NCI-H526 treated with DMSO at 0.1 percent for 48 hours (cell line): ENCODE measurements around the gene LIMS1.
"Not testable (repeated sequence)": the region's sequence is repeated elsewhere in the genome, so short reads cannot be mapped to it uniquely, and the experiment has no call there.

Source experiments
- DNase-seq: peaks from one replicate; lab custom pipeline; 2025; lab: John Stamatoyannopoulos, UW

LIMS1 gene, protein sequence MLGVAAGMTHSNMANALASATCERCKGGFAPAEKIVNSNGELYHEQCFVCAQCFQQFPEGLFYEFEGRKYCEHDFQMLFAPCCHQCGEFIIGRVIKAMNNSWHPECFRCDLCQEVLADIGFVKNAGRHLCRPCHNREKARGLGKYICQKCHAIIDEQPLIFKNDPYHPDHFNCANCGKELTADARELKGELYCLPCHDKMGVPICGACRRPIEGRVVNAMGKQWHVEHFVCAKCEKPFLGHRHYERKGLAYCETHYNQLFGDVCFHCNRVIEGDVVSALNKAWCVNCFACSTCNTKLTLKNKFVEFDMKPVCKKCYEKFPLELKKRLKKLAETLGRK

DNA sequence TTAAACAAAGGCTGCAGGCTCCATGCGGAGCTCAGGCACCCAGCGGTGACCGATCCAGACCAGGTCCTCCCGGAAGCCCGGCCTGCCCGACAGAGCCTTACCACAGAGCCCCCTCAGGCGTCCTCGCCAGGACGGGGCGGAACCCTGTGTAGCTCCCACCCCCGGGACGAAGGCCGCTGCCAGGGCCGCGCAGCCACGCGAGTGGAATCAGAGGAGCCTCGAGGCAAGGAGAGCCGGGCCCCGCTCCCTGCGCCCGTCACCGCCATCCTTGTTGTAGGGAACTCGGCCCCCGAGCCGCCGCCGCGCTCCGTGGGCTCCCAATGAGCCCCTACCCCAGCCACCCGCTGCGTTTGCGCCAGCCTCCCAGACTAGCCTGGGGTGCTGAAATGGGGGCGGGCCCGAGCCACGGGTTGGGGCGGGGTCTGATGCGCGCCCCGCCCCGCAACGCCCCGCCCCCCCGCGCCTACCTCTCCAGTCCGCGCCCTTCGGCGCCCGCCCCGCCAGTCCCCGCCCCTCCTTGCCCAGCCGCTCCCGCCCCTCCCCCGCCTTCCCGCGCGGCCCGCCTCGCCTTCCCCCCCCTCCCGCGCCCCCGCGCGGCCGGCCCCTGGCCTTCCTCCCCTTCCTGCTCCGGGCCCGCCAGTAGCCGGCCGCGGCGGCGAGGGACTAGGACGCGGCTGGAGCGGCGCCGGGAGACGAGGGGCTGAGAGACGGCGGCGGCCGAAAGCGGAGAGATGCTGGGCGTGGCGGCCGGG is at the start of gene LIMS1:
TSS of gene LIMS1 (plus strand) at position 639 of the 752 bp plus-strand sequence. CDS start at position 732, 93 bp downstream.
- peak; percentile 66 for DNase-seq

DNA sequence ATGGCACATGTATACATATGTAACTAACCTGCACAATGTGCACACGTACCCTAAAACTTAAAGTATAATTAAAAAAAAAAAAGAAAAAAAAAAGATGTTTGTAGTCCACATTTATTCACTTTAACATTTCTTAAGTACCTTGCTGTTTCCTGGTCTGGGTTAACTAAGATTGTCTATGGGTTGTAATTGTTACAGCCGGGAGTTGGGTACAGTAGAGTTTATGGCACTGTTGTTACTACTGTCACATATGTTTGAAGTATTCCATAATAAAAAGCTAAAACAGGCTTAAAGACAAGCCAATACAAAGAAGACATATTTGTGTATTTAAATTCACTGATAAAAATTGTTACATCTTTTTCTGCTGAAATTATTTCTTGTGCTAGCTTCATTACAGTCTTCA is 49.0 kb upstream of the LIMS1 start:
- no peak for DNase-seq

DNA sequence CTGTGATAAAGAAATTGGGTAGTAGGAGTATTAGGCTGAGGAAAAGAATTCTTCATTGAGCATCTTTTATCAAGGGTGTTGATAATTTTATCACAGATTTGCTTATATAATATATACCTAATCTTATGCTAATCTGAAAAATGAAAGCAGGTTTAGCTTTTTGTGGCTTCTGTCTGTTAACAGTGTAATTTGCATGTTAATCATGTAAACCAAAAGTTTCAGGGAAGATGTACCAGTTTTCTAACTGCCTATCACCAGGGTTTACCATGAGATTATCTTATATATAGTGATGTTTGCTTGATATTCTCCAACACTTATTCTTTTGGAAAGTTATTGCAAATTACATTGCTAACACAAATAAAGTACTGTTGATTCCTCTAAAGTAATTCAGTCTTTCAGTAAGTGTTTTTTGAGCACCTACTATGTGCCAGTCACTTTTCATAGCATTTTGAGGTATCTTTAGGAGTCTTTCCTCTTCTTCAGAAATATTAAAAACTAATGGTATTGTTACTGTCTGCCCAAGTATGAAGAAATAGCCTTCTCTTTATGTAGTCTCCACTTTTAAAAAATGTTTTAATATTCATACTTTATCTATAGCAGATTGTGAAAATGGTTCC is 43.7 kb upstream of the LIMS1 start:
- DNase-seq, result no peak

DNA sequence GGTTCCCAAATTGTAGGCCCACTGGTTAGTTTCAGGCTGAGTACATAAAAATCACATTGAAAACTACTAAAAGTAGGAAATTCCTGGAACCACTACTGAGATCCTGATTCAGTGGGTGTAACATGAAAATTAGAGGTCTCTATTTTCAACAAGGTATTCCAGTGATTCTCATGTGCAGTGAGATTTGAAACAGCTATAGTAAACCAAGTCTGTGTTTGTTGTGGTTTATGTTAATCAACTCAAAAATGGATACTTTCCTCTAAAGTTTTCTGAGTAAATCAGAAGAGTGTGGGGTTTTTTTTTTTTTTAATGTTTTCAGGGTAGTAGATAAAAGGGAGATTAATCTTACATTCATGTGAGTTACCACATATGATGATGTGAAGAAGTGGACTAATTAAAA is 42.4 kb upstream of the LIMS1 start:
- no peak for DNase-seq

DNA sequence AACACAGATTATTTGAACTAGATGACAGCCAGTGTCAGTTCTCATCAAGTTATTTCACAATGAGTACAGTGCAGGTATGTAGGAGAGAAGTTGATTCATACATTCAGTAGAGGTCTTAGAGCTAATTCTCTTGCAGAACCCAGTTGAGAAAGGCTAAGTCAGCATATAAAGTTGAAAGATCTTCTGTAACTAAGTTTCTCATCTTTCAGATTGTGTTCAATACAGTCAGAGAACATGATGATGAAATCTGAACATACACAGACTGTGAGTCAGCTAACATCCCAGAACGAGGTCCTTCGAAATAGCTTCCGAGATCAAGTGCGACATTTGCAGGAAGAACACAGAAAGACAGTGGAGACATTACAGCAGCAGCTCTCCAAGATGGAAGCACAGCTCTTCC is 41.9 kb upstream of the LIMS1 start:
- no peak for DNase-seq

DNA sequence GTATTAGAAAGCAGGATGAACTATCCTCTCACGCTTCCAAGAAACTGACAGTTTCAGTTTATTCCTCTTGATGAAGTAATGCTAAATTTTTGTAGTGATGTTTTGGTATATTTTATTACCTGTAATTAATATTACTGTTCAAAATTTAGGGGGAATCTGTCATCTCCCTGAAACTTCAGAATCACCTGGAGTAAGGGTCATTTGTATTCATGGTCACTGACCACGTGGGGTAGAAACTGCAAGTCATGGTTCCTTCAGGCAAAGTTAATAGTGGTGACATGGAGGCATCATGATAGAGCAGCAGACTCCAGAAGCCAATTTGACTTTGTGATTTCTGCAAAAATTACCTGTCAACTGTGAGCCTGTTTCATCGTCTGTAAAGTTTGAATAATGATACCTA is 38.1 kb upstream of the LIMS1 start:
- not testable (repeated sequence) for DNase-seq

DNA sequence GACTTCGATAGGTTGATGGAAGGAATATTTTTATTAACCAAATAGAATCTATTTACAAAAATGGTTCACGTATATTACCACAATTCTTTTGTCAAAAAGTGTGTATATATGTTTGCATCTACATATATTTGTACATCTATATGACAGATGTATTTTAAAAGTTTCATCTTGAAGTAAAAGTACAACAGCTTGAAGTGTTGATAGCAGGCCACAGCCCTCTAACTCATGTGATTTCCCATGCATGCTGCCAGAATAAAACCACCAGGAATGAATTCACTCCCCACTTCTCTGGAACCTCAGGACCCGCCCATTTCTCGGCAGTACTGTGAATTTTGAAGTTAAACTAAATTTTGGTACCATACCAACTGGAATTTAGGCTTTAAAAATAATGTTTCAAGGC is 26.6 kb upstream of the LIMS1 start:
- not testable (repeated sequence) for DNase-seq

DNA sequence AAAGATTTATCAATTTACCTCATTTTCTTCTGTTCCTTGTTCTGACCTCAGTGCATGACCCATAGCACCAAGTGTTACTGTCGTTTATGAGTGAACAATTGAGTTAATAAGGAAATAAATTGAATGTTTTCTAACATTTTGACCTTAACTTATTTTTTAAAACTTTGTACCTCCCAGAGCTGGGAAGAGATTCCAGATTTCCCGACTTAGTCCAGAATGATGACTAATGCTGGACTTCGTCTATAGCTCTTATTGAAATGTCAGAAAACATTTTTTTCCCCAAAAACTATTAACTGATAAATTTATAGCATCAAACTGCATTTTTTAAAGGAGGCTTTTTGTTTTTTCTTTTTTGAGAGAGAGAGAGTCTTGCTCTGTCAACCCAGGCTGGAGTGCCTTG is 21.8 kb upstream of the LIMS1 start:
- DNase-seq, result not testable (repeated sequence)

DNA sequence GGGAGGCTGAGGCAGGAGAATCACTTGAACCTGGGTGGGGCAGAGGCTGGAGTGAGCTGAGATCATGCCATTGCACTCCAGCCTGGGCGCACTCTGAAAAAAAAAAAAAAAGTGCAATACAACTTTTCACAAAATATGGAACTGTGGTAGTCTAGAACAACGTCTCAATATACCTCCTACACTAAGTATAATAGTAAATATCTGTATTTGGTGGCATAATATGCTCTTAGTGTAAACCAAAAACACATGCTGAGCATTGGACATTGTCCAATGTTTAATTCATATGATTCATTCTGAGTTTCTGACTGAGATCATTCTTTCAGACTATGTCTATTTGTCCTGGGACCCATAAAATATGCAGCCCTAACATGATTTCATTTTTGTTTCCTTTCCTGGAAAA is 19.8 kb upstream of the LIMS1 start:
- DNase-seq, result not testable (repeated sequence)

DNA sequence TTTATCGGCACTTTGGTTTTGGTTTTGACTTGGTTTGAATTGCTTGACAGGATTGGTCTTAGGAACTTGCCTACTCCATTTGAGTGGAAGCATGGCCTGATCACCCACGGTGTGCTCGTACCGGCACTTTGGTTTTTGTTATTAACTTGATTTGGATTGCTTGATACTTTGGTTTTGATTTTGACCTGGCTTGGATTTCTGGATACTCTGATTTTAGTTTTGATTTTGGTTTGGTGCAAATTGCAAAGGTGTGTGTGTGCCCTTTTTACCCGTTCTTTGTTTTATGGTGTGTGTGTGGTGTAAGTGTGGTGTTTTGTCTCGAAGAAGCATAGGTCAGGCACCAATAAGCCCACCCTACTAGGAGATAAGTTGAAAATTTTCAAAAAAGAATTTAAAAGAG is 9.6 kb upstream of the LIMS1 start:
- DNase-seq, result not testable (repeated sequence)

DNA sequence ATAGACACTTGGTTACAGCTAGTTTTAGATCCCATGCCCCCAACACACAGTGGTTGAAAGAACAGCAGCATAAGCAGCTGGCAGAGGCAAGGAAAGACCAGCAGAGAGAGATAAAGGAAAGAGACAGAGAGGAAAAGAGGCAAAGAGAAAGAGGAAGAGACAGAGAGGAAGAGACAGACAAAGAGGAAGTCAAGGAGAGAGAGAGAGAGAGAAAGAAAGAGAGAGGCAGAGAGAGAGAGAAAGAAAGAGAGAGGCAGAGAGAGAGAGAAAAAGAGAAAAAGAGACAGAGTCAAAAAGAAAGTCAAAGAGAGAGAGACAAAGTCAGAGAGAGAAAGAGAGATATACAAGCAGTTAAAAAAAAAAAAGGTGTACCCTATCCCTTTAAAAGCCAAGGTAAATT is 9.0 kb upstream of the LIMS1 start:
- DNase-seq, result not testable (repeated sequence)

DNA sequence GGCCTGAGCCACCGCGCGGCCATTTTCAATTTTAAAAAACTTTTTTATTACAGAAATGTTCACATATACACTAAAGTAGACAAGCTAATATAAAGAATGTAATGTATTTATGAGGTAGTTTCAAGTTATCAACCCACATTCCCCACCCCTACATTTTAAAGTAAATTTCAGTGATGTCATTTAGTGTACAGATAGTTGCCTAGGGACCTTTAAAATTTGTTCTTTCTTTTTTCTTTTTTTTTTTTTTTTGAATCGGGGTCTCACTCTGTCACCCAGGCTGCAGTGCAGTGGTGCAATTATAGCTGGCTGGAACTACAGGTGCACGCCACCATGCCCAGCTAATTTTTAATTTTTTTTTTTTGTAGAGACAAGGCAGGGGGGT is 2.6 kb upstream of the LIMS1 start:
- no peak for DNase-seq

DNA sequence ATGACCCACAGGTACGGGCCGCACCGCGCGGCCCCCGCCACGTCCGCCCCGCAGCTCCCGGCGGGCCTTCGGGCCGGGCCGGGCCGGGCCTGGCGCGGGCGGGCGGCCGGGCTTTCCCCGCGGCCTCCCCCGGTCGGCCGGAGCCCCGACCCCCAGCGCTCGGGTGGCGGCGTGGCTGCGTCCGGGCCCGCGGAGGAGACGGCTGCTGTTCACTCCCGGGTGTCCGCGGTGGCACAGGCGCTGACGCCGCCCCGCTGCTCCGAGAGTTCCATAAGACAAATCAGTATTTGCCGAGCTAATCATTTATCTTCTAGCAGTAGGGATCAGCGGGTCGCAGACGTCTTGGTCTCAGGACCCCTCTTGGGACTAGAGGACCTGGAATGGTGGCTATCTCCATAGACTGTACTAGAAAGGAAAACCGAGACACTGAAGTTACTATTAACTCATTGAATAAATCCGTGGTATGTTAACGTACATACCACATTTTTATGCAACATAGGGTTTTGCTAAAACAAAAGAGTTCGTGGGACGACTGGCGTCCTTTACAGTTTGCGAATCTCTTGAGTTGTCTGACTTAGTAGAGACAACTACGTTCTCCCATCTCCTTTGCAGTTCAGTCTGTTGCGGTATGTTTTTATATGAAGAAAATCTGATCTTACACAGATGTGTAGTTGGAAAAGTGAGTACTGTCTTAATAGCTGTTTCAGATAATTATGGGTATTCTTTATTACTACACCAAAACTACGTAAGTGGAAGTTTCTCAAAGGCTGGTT is 500 bp downstream of the LIMS1 start:
- peak; percentile 43 for DNase-seq

DNA sequence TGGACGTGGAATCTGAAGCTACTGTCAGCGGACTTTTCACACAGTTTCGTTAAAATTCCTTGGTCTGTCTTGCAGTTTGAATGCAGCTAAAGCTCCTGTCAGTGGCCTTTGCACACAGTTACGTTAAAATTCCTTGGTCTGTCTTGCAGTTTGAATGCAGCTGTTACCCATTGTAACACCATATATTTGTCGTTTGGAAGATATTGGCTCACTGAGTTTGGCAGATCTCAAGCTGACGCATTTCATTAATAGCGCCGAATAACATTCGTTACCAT is 1.0 kb downstream of the LIMS1 start:
- DNase-seq, result no peak

DNA sequence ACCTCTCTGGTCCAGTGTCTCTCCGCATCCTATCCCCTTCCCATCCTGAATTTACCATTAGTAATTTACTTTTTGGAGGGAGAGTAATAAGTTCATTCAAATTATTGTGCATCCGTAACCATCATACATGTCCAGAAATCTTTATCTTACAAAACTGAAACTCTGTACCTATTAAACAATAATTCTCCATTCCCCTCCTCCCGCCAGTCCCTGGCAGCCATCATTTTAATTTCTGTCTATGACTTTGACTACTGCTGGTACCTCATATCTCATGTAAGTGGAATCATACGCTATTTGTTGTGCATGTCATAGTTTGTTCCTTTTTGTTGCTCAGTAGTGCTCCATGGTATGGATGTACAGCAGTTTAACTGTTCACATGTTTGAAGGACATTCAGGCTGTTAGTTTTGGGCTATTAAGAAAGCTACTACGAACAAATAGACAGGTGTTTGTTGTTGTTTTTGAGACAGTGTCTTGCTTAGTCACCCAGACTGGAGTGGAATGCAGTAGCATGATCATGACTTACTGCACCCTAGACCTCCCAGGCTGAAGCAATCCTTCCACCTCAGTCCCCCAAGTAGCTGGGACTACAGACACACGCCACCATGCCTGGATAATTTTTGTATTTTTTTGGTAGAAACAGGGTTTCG is 2.0 kb downstream of the LIMS1 start:
- no peak for DNase-seq

DNA sequence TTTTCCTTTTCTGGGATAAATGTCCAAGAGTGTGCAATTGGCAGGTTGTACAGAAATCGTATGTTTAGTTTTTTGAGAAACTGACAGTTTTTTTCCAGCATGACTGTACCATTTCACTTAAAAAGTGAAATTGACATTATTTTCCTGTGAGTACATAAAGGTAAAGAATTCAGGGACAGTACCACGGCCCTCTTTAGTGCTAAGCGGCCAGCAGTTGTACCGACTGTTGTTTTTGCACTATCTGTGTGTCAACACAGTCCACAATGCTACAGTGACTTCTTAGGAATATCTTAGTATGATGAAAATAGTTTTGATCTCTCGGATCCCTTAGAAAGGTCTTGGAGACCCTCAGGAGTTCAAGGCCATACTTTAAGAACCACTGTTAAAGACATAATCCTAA is 2.6 kb downstream of the LIMS1 start:
- no peak for DNase-seq

DNA sequence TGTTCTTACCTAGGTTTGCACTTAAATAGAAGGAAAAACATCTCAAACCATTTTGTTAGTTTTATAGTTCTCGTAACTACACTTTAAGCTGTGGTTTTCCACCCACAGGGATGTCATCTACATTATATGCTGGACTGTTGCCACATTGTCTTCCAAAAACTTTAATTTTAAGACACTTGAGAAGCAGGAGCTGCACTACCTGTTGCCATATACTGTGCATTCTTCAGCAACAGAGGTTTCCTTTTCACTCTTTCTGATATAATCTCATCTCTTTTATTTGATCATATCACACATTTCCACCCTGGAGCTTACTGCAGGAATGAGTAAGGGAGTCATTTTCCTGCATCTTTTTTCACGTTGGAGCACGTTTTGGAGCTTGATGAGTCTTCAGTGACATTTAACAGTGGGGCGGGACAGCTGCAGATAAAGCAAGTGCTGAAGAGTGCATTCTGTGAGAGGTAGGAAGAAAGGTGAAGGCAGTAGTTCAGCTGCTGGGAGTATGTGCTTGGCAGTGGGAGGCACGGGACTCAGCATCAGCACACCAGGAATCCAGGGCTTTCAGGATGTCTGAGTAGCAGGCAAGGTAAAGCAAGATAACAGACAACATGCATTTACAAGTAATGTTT is 3.8 kb downstream of the LIMS1 start:
- DNase-seq, result no peak

DNA sequence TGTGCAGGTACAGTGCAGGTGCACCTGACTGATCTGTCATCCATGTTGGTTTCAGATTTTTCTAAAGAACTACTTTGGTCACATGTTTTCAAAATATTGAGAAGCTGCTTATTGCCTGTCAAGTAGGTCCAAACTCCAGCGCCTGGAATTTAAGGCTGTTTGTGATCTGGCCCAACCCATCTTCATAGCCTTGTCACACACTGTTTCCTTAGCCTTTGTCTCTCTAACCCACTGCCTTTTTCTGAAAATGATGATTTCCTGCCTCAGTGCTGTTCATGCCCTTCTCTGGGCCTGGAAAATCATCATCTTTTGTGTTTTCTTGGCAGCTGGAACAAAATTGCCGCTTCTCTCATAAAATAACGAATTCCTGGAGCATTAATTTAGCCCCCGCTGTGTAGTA is 7.2 kb downstream of the LIMS1 start:
- DNase-seq, result no peak

DNA sequence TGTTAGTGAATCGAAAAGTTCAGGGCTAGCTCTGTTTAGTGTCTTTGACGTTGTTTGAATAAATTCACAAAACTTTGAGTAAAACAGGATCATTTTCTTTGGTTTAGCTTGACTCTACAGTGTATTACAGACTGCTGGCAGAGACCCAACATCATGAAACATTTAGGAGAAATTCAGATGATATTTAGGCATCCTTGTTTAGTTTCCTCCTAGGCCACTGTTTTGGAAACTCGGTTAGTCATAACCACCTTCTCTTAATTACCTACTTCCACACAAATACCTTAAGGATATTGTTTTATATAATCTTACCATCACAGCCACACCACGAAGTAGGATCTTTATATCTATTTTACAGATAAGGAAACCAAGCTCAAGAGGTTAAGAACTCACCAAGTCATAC is 7.8 kb downstream of the LIMS1 start:
- DNase-seq, result no peak

DNA sequence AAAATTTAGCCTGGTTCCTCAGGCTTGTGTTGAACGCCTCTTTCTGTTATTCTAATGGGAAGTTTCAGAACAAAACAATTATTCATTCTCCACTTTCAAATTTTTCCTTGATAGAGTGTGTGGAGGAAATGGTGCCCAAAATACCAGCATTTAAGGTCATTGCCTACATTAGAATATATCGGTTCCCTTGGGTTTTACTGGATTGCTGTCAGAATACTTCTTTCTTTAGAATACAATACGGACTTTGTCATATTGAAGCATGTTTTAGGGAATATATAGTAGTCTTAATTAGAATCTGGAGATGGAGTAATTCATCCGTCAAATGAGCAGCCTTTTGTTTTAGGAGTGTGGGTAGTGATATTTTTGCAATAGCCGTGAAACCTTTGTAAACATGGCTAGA is 13.3 kb downstream of the LIMS1 start:
- no peak for DNase-seq

DNA sequence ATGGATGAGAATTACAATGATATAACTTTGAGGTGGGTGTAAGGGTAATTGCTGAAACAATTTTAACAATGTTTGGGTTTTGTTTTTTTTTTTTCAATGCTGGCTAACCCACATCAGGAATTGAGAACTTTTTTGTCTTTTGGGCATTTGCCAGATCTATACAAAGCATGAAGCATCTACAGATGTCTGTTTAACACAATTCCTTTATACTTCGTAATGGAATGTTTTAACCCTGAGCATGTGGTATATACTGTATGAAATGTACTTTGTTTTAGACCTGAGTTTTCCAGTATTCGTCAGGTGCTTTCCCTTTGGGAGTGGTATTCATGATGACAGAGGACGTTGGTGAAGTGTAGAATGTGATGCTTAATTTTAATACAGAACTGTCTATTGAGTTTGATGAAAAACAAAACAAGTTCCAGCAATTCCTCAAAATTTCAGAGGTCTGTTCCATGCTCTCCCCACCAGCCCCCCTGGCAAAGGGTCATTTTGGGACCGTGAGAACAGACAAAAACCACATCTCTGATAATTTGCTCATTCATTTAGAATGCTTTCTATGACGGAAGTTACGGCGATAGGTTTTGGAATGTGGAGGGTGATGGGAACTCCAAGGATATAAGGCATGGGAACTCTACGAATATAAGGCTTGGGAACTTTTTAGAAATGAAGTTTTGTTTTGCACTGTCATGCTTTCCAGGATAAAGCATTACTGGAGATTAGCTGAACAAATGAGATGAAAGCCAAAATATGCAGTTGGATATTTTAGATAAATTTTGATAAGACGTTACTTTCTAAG is 14.1 kb downstream of the LIMS1 start:
- no peak for DNase-seq
